Stimulated activated effector memory CD8-positive, alpha-beta T cell treated with anti-CD3 and anti-CD28 coated beads, Interleukin-12 subunit alpha, Interleukin-12 subunit beta, amount 100 ng/mL, for 72 hours (primary cell): ENCODE measurements around the gene CD82.
"Not testable (repeated sequence)": the region's sequence is repeated elsewhere in the genome, so short reads cannot be mapped to it uniquely, and the experiment has no call there.

Source experiments
- ATAC-seq: fragments of 150-1000 bp; cut with Tn5 transposase; 2 replicates; pipeline ENCODE4 v1.10.0; 2021
- DNase-seq, 2 donors: peaks; one replicate each; pipeline ENCODE4 v3.0.0; 2021 to 2022; ENCODE audit warnings: low spot score in 2 of 2
- H3K27ac Mint-ChIP-seq: one replicate; pipeline ENCODE4 v1.8.0; 2022; ENCODE audit warnings: mild to moderate bottlenecking, mixed read lengths
- H3K36me3 Mint-ChIP-seq: one replicate; pipeline ENCODE4 v1.8.0; 2022; ENCODE audit warnings: mild to moderate bottlenecking, mixed read lengths
- H3K4me1 Mint-ChIP-seq: one replicate; pipeline ENCODE4 v1.8.0; 2022; ENCODE audit warnings: mixed read lengths
- H3K4me3 Mint-ChIP-seq: one replicate; pipeline ENCODE4 v1.8.0; 2022; ENCODE audit warnings: mild to moderate bottlenecking, mixed read lengths
- H3K9me3 Mint-ChIP-seq: one replicate; pipeline ENCODE4 v1.8.0; 2022; ENCODE audit warnings: mixed read lengths

The CD82 gene

GRCh38 chr11:44627911-44628729, 62.7 kb downstream of the CD82 start:
- DNase-seq, result peak in 1 of 2 donors; percentile 45
- peaks cover 31% of the 10 kb centered on the region for H3K4me1 Mint-ChIP-seq
- ATAC-seq, result no peak
- H3K27ac Mint-ChIP-seq, result peak overlapping the region; percentile 8
- peaks cover 70% of the 10 kb centered on the region for H3K36me3 Mint-ChIP-seq
- no peaks in the 10 kb centered on the region for H3K9me3 Mint-ChIP-seq
- no peak overlapping the region for H3K4me3 Mint-ChIP-seq

GRCh38 chr11:44628730-44629700, 63.6 kb downstream of the CD82 start:
- ATAC-seq (no peak), DNase-seq (peak in 1 of 2 donors; percentile 42)
- H3K4me3 Mint-ChIP-seq, result no peak overlapping the region
- H3K4me1 Mint-ChIP-seq, result peaks cover 22% of the 10 kb centered on the region
- H3K36me3 Mint-ChIP-seq, result peaks cover 61% of the 10 kb centered on the region
- no peaks in the 10 kb centered on the region for H3K9me3 Mint-ChIP-seq
- H3K27ac Mint-ChIP-seq, result peak overlapping the region; percentile 32

GRCh38 chr11:44629732-44630345, 64.4 kb downstream of the CD82 start:
- Mint-ChIP-seq H3K27ac (no peak overlapping the region), H3K9me3 (no peaks in the 10 kb centered on the region), H3K4me1 (peaks cover 14% of the 10 kb centered on the region), H3K36me3 (peaks cover 53% of the 10 kb centered on the region), H3K4me3 (no peak overlapping the region)
- ATAC-seq, result no peak
- no peak for DNase-seq

GRCh38 chr11:44630511-44631210, 65.2 kb downstream of the CD82 start:
- Mint-ChIP-seq H3K36me3 (peaks cover 46% of the 10 kb centered on the region), H3K4me3 (no peak overlapping the region), H3K27ac (no peak overlapping the region), H3K9me3 (no peaks in the 10 kb centered on the region), H3K4me1 (peaks cover 19% of the 10 kb centered on the region)
- DNase-seq (peak in 1 of 2 donors; percentile 29), ATAC-seq (no peak)

GRCh38 chr11:44631831-44632230, 66.4 kb downstream of the CD82 start:
- peaks cover 19% of the 10 kb centered on the region for H3K4me1 Mint-ChIP-seq
- no peak overlapping the region for H3K4me3 Mint-ChIP-seq
- H3K27ac Mint-ChIP-seq, result no peak overlapping the region
- DNase-seq, result peak in 1 of 2 donors; percentile 41
- H3K9me3 Mint-ChIP-seq, result no peaks in the 10 kb centered on the region
- H3K36me3 Mint-ChIP-seq, result peaks cover 36% of the 10 kb centered on the region
- no peak for ATAC-seq

- peak; percentile 50 for ATAC-seq
- H3K36me3 Mint-ChIP-seq, result peaks cover 28% of the 10 kb centered on the region
Measured at GRCh38 chr11:44632466-44633123, 67.1 kb downstream of the CD82 start.

GRCh38 chr11:44633641-44634040, 68.2 kb downstream of the CD82 start:
- Mint-ChIP-seq H3K9me3 (no peaks in the 10 kb centered on the region), H3K27ac (no peak overlapping the region), H3K4me3 (no peak overlapping the region), H3K36me3 (peaks cover 18% of the 10 kb centered on the region), H3K4me1 (peaks cover 19% of the 10 kb centered on the region)
- no peak for DNase-seq
- no peak for ATAC-seq

More at GRCh38 chr11:44632466-44633123, 67.1 kb downstream of the CD82 start:
- Mint-ChIP-seq H3K4me3 (no peak overlapping the region), H3K4me1 (peaks cover 19% of the 10 kb centered on the region), H3K27ac (no peak overlapping the region), H3K9me3 (no peaks in the 10 kb centered on the region)
- DNase-seq, result peak in 1 of 2 donors; percentile 48

- H3K4me3 Mint-ChIP-seq, result no peak overlapping the region
- H3K36me3 Mint-ChIP-seq, result peaks cover 13% of the 10 kb centered on the region
- ATAC-seq, result no peak
Measured at GRCh38 chr11:44634401-44635281, 69.2 kb downstream of the CD82 start.

GRCh38 chr11:44637487-44637886, 72.0 kb downstream of the CD82 start:
- Mint-ChIP-seq H3K27ac (no peak overlapping the region), H3K4me1 (peaks cover 6% of the 10 kb centered on the region), H3K36me3 (no peaks in the 10 kb centered on the region), H3K9me3 (no peaks in the 10 kb centered on the region), H3K4me3 (no peak overlapping the region)
- DNase-seq (no peak), ATAC-seq (no peak)

More at GRCh38 chr11:44634401-44635281, 69.2 kb downstream of the CD82 start:
- peak in 1 of 2 donors; percentile 37 for DNase-seq
- H3K27ac Mint-ChIP-seq, result no peak overlapping the region
- peaks cover 13% of the 10 kb centered on the region for H3K4me1 Mint-ChIP-seq
- H3K9me3 Mint-ChIP-seq, result no peaks in the 10 kb centered on the region

GRCh38 chr11:44638032-44638431, 72.6 kb downstream of the CD82 start:
- ATAC-seq, result no peak
- H3K4me3 Mint-ChIP-seq, result no peak overlapping the region
- peak in 1 of 2 donors; percentile 20 for DNase-seq
- no peaks in the 10 kb centered on the region for H3K36me3 Mint-ChIP-seq
- no peak overlapping the region for H3K27ac Mint-ChIP-seq
- peaks cover 6% of the 10 kb centered on the region for H3K4me1 Mint-ChIP-seq
- peaks cover 5% of the 10 kb centered on the region for H3K9me3 Mint-ChIP-seq

GRCh38 chr11:44643217-44643616, 77.8 kb downstream of the CD82 start:
- no peak for DNase-seq
- H3K27ac Mint-ChIP-seq, result no peak overlapping the region
- H3K9me3 Mint-ChIP-seq, result peaks cover 21% of the 10 kb centered on the region
- no peak for ATAC-seq
- H3K4me1 Mint-ChIP-seq, result peaks cover 5% of the 10 kb centered on the region
- H3K36me3 Mint-ChIP-seq, result no peaks in the 10 kb centered on the region
- no peak overlapping the region for H3K4me3 Mint-ChIP-seq

- Mint-ChIP-seq H3K27ac (no peak overlapping the region), H3K36me3 (no peaks in the 10 kb centered on the region), H3K4me3 (no peak overlapping the region), H3K9me3 (peaks cover 21% of the 10 kb centered on the region), H3K4me1 (peaks cover 5% of the 10 kb centered on the region)
- DNase-seq (no peak), ATAC-seq (no peak)
Measured at GRCh38 chr11:44645827-44646226, 80.4 kb downstream of the CD82 start.

- peaks cover 21% of the 10 kb centered on the region for H3K9me3 Mint-ChIP-seq
- not testable (repeated sequence) for H3K36me3 Mint-ChIP-seq, DNase-seq, H3K4me1 Mint-ChIP-seq, H3K27ac Mint-ChIP-seq, H3K4me3 Mint-ChIP-seq, ATAC-seq
Measured at GRCh38 chr11:44647255-44647955, 81.9 kb downstream of the CD82 start.
